A673 (cell line): Measurements from ENCODE around the gene PARVB. TPM values are rescaled to one million over a fixed set of nuclear protein-coding genes. Genes with fewer than 3 reads are reported as not detected.

Experiments
- BruUV-seq: library from RNA; stranded (reverse); fragments of 400-500 nt; replicated peaks from 2 replicates; lab custom pipeline; 2021; lab: Mats Ljungman, UMichigan
- CTCF ChIA-PET: fragments of 300-600 bp; sonication (Branson Sonifier 250); formaldehyde crosslinking; loops from one replicate; lab custom pipeline; 2022; ENCODE audit warnings: antibody characterized with exemption; lab: Charles Lee
- POLR2A ChIA-PET: fragments of 300-600 bp; sonication (Branson Sonifier 250); formaldehyde crosslinking; loops from one replicate; lab custom pipeline; 2022; ENCODE audit warnings: antibody characterized with exemption; ENCODE audit not compliant: low non-redundant PET; lab: Charles Lee
- DNase-seq: peaks from one replicate; pipeline ENCODE4 v3.0.0-alpha.2; 2015; ENCODE audit warnings: low spot score
- H3K27ac ChIP-seq: fragments of 200-600 bp; sonication (generic); 2 replicates; pipeline ENCODE4 v1.5.1; 2016; ENCODE audit warnings: mixed run types, low read depth, mild to moderate bottlenecking, mixed read lengths, antibody characterized with exemption, low read length; ENCODE audit not compliant: poor library complexity, severe bottlenecking
- H3K27me3 ChIP-seq: fragments of 200-600 bp; sonication (generic); replicated peaks from 2 replicates; pipeline ENCODE4 v1.6.1; 2017; ENCODE audit warnings: mixed run types, low read depth, mild to moderate bottlenecking, mixed read lengths, antibody characterized with exemption, low read length; ENCODE audit not compliant: insufficient read depth, poor library complexity
- H3K36me3 ChIP-seq: fragments of 200-600 bp; sonication (generic); 2 replicates; pipeline ENCODE4 v1.6.1; 2016; ENCODE audit warnings: mixed run types, mild to moderate bottlenecking, mixed read lengths, antibody characterized with exemption, low read length; ENCODE audit not compliant: insufficient read depth, poor library complexity, severe bottlenecking
- H3K4me1 ChIP-seq: fragments of 200-600 bp; sonication (generic); 2 replicates; pipeline ENCODE4 v1.6.1; 2017; ENCODE audit warnings: mixed run types, mild to moderate bottlenecking, mixed read lengths, antibody characterized with exemption, low read length; ENCODE audit not compliant: insufficient read depth, poor library complexity, severe bottlenecking
- H3K4me3 ChIP-seq: fragments of 200-600 bp; sonication (generic); 2 replicates; pipeline ENCODE4 v1.5.1; 2016; ENCODE audit warnings: low read depth, mixed run types, mild to moderate bottlenecking, mixed read lengths, low read length; ENCODE audit not compliant: poor library complexity, severe bottlenecking
- H3K9me3 ChIP-seq: fragments of 200-600 bp; sonication (generic); 2 replicates; pipeline ENCODE4 v1.6.1; 2016; ENCODE audit warnings: mixed run types, low read depth, mild to moderate bottlenecking, mixed read lengths, antibody characterized with exemption, low read length; ENCODE audit not compliant: poor library complexity, severe bottlenecking
- EZH2 ChIP-seq: fragments of 200-600 bp; sonication (generic); IDR thresholded peaks from 2 replicates; pipeline ENCODE4 v1.6.1; 2017; ENCODE audit warnings: borderline replicate concordance, low read depth, mild to moderate bottlenecking, mixed read lengths, antibody characterized with exemption, low read length; ENCODE audit not compliant: poor library complexity, severe bottlenecking
- intact Hi-C: fragments of 100-400 bp; cut with micrococcal nuclease; formaldehyde crosslinking; loops from one replicate; pipeline ENCODE4 v1.10.0; 2022; ENCODE audit not compliant: unreplicated experiment
- total RNA-seq: library from RNA; stranded (reverse); gene quantifications from 2 replicates; pipeline ENCODE4 v1.2.3, GENCODE V29; 2021
- TF ChIP-seq, protein P1 (sequence below): fragments of 300-800, 200-600 bp; sonication (generic); conservative IDR thresholded peaks from 2 replicates; pipeline ENCODE4 v1.5.1; 2017; ENCODE audit warnings: low read depth, mild to moderate bottlenecking, antibody characterized with exemption, low read length, moderate library complexity, mixed read lengths

The PARVB gene
- total RNA-seq, 1 experiment from 2014 or later, result 18.3 TPM

GRCh38 chr22:44210722-44211121 lies 186.6 kb downstream of the PARVB start:
- no peak overlapping the region for H3K4me3 ChIP-seq
- H3K27me3 ChIP-seq, result no peaks in the 10 kb centered on the region
- intact Hi-C loops, result no loop called here
- CTCF ChIA-PET, result no interaction called here
- BruUV-seq, result no TSS peak
- H3K9me3 ChIP-seq, result no peaks in the 10 kb centered on the region
- TF ChIP-seq, protein P1, sequence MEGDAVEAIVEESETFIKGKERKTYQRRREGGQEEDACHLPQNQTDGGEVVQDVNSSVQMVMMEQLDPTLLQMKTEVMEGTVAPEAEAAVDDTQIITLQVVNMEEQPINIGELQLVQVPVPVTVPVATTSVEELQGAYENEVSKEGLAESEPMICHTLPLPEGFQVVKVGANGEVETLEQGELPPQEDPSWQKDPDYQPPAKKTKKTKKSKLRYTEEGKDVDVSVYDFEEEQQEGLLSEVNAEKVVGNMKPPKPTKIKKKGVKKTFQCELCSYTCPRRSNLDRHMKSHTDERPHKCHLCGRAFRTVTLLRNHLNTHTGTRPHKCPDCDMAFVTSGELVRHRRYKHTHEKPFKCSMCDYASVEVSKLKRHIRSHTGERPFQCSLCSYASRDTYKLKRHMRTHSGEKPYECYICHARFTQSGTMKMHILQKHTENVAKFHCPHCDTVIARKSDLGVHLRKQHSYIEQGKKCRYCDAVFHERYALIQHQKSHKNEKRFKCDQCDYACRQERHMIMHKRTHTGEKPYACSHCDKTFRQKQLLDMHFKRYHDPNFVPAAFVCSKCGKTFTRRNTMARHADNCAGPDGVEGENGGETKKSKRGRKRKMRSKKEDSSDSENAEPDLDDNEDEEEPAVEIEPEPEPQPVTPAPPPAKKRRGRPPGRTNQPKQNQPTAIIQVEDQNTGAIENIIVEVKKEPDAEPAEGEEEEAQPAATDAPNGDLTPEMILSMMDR, result no peak
- no peak for TF ChIP-seq EZH2
- H3K27ac ChIP-seq, result no peak overlapping the region
- DNase-seq, result no peak
- POLR2A ChIA-PET, result no interaction called here
- H3K36me3 ChIP-seq, result no peaks in the 10 kb centered on the region
- no peaks in the 10 kb centered on the region for H3K4me1 ChIP-seq

DNA sequence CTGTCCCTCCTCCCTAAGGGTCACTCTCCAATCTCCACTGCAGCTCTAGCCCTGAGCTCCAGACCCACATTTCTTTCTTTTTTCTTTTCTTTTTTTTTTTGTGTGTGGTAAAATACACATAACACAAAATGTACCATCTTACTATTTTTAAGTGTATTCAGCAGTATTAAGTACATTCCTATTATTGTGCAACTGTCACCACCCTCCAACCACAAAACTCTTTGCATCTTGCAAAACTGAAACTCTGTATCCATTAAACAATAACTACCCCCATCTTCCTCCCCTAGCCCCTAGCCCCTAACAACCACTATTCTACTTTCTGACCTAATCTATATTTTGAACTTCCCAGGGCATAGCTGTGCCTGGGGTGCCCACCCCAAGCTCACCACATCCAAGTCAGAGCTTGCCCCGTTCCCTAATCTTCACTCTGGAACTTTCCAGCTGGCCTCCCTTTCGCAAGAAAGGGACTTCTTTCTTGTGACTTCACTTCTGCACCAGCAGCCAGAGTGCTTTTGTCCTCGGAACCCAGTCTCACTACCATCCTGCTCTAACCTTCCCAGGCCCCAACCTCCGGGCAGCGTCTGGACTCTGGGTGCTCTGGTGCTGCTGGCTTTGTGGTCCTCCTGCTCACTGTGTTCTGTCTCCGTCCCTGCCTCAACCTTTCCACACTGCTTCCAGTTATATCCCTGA lies 187.3 kb downstream of the PARVB start:
- no peak for DNase-seq
- ChIA-PET POLR2A (no interaction called here), CTCF (no interaction called here)

GRCh38 chr22:44211946-44212930 lies 188.1 kb downstream of the PARVB start:
- POLR2A ChIA-PET, result no interaction called here
- Histone ChIP-seq H3K27me3 (no peaks in the 10 kb centered on the region), H3K4me1 (no peaks in the 10 kb centered on the region), H3K4me3 (no peak overlapping the region), H3K36me3 (no peaks in the 10 kb centered on the region), H3K9me3 (no peaks in the 10 kb centered on the region), H3K27ac (no peak overlapping the region)
- TF ChIP-seq EZH2, result no peak
- TF ChIP-seq, protein P1, result no peak
- no TSS peak for BruUV-seq
- DNase-seq, result no peak
- CTCF ChIA-PET, result no interaction called here
- intact Hi-C loops, result no loop called here

More for the DNA sequence above, 187.3 kb downstream of the PARVB start:
- intact Hi-C loops, result no loop called here
- no TSS peak for BruUV-seq
- H3K4me1 ChIP-seq, result no peaks in the 10 kb centered on the region
- no peaks in the 10 kb centered on the region for H3K36me3 ChIP-seq
- H3K27ac ChIP-seq, result no peak overlapping the region
- H3K4me3 ChIP-seq, result no peak overlapping the region
- no peak for TF ChIP-seq EZH2
- H3K27me3 ChIP-seq, result no peaks in the 10 kb centered on the region
- H3K9me3 ChIP-seq, result no peaks in the 10 kb centered on the region
